Measurements from ENCODE around the gene SPSB4.

DNA sequence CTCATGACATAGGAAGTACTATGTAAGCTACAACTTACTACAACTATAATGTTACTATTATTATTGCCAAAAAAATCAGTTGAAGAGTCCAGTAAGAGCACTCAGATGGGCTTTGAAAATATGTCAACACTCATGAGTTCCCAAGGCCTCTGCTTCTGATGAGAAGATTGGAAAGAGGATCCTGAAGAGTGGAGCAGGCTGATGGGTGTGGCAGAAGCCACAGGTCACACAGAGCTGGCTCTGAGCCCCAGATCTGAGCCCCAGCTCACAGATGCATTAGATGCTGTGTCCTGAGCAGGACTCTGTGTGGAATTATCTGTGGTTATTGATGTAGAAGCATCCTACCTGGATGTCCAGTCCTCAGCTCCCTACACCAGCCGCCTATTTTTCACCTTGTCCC lies 65.6 kb downstream of the SPSB4 start:
- TF ChIP-seq, protein P1, sequence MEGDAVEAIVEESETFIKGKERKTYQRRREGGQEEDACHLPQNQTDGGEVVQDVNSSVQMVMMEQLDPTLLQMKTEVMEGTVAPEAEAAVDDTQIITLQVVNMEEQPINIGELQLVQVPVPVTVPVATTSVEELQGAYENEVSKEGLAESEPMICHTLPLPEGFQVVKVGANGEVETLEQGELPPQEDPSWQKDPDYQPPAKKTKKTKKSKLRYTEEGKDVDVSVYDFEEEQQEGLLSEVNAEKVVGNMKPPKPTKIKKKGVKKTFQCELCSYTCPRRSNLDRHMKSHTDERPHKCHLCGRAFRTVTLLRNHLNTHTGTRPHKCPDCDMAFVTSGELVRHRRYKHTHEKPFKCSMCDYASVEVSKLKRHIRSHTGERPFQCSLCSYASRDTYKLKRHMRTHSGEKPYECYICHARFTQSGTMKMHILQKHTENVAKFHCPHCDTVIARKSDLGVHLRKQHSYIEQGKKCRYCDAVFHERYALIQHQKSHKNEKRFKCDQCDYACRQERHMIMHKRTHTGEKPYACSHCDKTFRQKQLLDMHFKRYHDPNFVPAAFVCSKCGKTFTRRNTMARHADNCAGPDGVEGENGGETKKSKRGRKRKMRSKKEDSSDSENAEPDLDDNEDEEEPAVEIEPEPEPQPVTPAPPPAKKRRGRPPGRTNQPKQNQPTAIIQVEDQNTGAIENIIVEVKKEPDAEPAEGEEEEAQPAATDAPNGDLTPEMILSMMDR (IDR thresholded peaks at IDR 0.05; ENCODE audit: low read length): no peak
- TF ChIP-seq EZH2phosphoT487 (IDR thresholded peaks at IDR 0.05; ENCODE audit: low read length) (no peak), EZH2 (optimal IDR thresholded peaks at IDR 0.05; ENCODE audit: low read depth, low read length) (no peak)

Data from MM.1S (cell line).